Amniotic epithelial cell (primary cell): ENCODE results near the gene MRPS9.

Source experiments
- DNase-seq: peaks from one replicate; pipeline ENCODE4 v3.0.0-alpha.2; 2010; ENCODE audit warnings: low read depth

The MRPS9 gene

DNA sequence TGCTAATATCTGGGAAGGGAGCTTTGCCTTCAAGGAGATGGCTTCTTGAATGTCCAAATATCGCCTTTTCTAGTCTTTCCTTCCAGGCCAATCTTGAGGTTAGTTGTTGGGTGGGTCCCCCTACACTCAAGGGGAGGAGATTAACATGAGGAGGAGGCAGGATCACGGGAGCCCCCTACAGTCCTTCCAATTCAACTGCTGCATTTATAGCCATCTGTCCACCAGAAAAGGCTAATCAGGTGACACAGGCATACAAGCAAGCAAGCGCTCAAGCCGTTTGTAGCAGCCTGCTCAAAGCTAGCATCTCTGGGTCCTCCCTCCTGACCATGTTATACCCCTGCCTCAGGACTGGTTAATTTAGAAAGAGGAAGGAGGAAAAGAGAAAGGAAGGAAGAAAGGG, 87.6 kb downstream of the MRPS9 start:
- peak; percentile 6 for DNase-seq

- DNase-seq: no peak
Observed at GRCh38 chr2:105125920-105126319, 88.1 kb downstream of the MRPS9 start.

- DNase-seq: no peak
Observed at GRCh38 chr2:105126336-105126735, 88.5 kb downstream of the MRPS9 start.

DNA sequence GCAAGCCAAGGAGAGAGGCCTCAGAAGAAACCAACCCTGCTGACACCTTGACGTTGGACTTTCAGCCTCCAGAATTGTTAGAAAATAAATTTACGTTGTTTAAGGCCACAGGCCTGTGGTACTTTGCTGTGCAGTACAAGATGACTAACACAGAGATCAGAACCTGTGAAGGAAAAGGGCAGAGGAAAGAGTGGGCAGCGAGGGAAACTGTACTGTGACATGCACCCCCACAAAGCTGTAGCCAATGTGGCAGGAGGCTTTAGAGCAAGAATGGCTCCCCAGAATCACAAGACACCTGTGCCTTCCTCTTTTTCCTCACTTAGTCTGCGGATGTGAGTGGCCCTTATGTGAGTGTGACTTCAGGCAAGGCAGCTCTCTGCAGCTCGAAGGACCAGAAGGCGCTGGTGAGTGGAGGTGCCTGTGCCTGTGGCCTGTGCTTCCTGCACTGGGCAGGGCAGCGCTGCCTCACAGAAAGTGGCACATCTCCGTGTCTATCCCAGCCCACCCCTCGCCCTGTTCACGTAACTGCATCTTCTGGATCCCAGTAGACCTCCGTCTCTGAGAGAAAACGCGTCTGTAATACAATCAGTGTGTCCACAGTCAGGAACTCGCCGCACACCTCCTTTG, 89.5 kb downstream of the MRPS9 start:
- DNase-seq: no peak

DNA sequence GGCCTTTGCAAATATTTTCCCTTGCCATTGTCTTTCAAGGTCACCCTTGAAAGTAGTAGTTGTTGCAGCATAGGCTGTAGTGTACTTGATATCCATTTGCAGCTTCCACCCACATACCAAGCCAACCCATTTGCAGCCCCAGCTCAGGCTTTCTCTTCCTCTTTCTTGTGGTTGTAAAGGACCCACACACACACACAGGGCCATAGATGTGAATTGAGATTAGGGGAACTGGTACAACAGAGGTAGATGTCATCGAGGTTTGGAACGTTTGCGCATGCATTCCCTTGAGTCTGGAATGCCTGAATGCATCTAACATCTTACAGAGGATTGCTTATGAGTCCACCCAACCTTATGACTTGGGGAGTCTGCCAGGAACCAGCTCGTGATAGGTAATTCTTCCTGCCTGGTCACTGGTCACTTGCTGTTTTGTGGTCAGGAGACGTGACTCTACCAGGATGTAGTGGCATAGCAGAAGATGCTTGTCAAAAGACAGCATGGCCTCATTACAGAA, 91.9 kb downstream of the MRPS9 start:
- DNase-seq: no peak

GRCh38 chr2:105130546-105130945, 92.7 kb downstream of the MRPS9 start:
- DNase-seq: no peak

GRCh38 chr2:105134081-105134480, 96.2 kb downstream of the MRPS9 start:
- no peak for DNase-seq

DNA sequence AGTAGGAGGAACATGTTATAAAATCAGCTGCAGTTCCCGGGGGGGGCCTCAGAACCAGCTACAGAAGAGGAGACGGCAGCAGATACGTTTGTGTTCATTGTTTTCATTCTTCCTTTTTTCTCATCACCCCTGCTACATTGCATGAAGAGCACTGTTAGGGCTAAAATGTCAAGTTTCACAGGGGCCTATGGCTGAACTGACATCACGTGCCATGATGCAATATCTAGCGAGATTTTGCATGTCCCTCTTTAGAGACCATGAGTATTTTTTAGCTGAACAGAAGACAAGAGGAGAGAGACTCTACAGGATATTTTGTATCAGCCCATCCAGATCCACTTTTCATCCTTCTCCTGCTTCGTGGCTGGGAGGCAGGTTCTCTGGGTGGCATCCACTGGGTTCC, 97.6 kb downstream of the MRPS9 start:
- DNase-seq: no peak

GRCh38 chr2:105136394-105136793, 98.5 kb downstream of the MRPS9 start:
- DNase-seq: no peak

DNA sequence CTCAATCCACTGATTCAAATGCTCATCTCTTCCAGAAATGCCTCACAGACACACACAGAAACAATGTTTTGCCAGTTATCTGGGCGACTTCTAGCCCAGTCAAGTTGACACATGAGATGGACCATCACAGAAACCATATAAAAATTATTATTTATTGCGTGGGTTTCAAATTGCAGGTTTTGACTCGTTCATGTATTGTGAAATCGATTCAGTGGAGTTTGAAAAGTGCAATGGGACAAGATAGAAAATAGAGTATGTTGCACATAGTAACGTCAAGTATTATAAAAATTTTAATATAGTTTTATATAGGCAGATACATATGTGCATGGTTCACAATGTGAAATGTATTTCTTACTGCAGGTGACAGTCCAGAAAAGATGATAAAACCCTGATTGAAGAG, 100.8 kb downstream of the MRPS9 start:
- no peak for DNase-seq

GRCh38 chr2:105139556-105140239, 101.8 kb downstream of the MRPS9 start:
- no peak for DNase-seq

- DNase-seq: no peak
Observed at GRCh38 chr2:105140240-105140568, 102.3 kb downstream of the MRPS9 start.

DNA sequence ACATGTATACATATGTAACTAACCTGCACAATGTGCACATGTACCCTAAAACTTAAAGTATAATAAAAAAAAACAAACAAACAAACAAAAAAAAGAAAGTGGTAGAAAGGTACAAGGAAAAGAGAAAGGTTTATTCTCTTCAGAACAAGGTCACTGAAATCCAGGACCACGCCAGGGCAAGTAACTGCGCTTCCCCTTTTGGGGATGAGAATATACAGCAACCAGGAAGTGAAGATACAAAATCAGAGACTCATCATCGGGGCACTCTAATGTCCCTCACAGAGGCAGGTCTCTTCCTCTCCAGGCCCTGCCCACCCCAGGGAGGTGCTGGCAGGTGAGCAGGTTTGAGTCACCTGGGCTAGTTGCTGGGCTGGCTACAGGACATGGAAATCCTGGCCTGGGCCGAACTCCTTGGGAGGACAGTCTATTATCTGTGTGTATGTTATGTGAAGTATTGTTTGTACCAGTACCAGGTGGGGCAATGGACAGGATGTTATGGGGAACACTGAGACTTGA, 103.3 kb downstream of the MRPS9 start:
- DNase-seq: no peak

DNA sequence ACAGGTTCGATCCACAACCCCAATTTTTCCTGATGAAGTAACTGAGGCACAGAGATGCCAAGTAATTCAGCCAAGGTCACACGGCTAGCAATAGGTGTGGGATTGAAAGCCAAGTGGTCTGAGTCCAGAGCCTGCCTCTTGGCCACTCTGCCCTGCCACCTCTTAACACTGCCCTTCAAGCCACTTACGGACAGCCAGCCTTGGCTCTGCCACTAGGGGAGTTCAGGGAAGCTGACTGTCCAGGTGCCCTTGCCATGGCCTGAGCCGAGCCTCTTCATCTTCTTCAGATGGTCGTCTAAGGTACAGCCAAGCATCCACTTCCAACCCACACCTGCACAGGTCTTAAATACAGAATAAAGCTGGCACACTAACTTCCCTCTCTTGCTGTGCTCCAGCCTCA, 104.4 kb downstream of the MRPS9 start:
- no peak for DNase-seq

GRCh38 chr2:105143094-105143466, 105.2 kb downstream of the MRPS9 start:
- DNase-seq: no peak

- no peak for DNase-seq
Observed at GRCh38 chr2:105143467-105144151, 105.7 kb downstream of the MRPS9 start.

DNA sequence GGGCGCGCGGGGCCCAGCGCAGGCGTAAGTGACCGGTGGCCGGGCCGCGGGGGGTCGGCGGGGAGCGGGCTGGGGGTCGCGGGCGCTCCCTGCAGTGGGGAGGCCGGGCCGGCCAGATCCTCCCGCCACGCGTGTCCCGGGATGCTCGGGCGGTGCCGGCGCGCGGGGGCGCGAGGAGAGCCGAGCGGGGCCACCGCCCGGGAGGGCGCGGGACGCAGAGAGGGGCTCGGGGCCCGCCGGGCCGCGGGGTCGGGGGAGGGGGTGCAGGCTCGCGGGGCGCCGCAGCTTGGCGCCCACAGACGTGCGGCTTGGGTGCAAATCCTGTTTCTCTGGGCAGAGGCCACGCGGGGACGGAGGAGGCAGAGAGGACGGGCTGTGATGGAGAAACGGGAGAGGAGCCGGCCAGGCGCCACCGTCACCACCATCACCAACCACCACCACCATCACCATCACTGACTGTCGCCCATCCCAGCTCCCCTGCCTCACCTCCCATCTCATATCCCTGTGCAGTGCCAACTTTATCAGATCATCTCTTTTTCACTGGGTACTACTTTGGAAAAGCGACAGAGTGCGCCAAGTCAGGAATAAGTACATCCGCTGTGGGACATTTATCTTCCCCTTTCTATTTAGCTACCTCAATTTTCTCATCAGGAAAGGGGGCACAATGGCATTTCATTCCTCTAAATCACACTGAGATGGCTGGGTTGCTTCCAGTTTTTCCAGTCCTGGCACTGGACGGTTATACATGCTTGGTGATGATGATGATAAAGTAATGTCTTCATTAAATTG, 106.5 kb downstream of the MRPS9 start:
- DNase-seq: no peak

- DNase-seq: no peak
Observed at GRCh38 chr2:105144941-105145300, 107.1 kb downstream of the MRPS9 start.

- DNase-seq: no peak
Observed at GRCh38 chr2:105149272-105149671, 111.4 kb downstream of the MRPS9 start.
